ENCODE results near the gene PACRG.

DNA sequence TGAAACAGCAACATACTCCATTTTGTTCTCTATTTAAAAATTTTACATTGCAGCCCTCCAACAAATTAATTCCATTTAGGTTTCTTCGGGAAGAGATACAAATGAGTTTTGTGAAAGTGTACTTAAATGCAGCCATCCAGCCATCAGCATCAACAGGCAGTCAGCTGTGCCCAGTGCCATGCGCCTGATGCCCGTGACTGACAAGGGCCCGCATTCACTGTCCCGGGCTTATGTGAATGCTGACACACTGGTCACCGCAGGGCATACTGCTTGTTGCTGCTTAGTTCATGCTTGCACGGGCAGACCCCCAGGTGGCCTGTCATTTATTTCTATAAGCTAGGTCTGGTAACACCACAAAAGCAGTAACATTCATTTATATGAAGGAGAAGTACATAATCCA lies 461.8 kb downstream of the PACRG start:
- no peak for TF ChIP-seq POLR2A (IDR thresholded peaks at IDR 0.05; ENCODE audit: low read length)
- TF ChIP-seq GATA1 (IDR thresholded peaks at IDR 0.05; ENCODE audit: low read depth, low read length), result no peak
